ENCODE measurements around the gene STAG2.

DNA sequence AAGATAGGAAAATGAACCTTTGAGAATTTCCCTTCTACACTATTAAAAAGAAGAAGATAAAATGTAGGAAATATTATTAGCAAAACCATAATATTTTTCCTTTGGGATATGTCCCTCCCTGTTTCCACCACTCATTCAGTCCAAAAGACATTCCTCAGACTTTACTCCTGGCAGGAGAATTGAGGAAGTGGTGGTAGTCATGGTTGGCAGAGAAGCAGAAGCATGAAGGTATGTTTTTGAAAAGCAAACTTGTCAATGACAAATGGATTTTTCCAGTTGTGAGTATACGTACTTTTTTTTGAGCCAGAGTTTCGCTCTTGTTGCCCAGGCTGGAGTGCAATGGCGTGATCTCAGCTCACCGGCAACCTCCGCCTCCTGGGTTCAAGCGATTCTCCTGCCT, 13.7 kb downstream of the STAG2 start:
- TF ChIP-seq, protein P1, sequence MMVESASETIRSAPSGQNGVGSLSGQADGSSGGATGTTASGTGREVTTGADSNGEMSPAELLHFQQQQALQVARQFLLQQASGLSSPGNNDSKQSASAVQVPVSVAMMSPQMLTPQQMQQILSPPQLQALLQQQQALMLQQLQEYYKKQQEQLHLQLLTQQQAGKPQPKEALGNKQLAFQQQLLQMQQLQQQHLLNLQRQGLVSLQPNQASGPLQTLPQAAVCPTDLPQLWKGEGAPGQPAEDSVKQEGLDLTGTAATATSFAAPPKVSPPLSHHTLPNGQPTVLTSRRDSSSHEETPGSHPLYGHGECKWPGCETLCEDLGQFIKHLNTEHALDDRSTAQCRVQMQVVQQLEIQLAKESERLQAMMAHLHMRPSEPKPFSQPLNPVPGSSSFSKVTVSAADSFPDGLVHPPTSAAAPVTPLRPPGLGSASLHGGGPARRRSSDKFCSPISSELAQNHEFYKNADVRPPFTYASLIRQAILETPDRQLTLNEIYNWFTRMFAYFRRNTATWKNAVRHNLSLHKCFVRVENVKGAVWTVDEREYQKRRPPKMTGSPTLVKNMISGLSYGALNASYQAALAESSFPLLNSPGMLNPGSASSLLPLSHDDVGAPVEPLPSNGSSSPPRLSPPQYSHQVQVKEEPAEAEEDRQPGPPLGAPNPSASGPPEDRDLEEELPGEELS (CRISPR knock-in tag; IDR thresholded peaks at IDR 0.05) = no peak
- TF ChIP-seq ZNF605 (CRISPR knock-in tag; IDR thresholded peaks at IDR 0.05) (no peak), CEBPB (IDR thresholded peaks at IDR 0.05; ENCODE audit: borderline replicate concordance, low read depth, low read length) (no peak), POLR2A (IDR thresholded peaks at IDR 0.05; ENCODE audit: insufficient read depth in 1 of 2, low read depth in 2 of 2, low read length in 2 of 2) (no peak), TRIM24 (CRISPR knock-in tag; IDR thresholded peaks at IDR 0.05) (no peak), ZNF644 (CRISPR knock-in tag; IDR thresholded peaks at IDR 0.05; ENCODE audit: low read depth) (no peak), HHEX (CRISPR knock-in tag; IDR thresholded peaks at IDR 0.05) (no peak), HCFC1 (IDR thresholded peaks at IDR 0.05; ENCODE audit: low read depth, low read length) (no peak), ZNF30 (CRISPR knock-in tag; IDR thresholded peaks at IDR 0.05) (no peak), ZNF20 (CRISPR knock-in tag; IDR thresholded peaks at IDR 0.05) (no peak)
- TF ChIP-seq, protein P2, sequence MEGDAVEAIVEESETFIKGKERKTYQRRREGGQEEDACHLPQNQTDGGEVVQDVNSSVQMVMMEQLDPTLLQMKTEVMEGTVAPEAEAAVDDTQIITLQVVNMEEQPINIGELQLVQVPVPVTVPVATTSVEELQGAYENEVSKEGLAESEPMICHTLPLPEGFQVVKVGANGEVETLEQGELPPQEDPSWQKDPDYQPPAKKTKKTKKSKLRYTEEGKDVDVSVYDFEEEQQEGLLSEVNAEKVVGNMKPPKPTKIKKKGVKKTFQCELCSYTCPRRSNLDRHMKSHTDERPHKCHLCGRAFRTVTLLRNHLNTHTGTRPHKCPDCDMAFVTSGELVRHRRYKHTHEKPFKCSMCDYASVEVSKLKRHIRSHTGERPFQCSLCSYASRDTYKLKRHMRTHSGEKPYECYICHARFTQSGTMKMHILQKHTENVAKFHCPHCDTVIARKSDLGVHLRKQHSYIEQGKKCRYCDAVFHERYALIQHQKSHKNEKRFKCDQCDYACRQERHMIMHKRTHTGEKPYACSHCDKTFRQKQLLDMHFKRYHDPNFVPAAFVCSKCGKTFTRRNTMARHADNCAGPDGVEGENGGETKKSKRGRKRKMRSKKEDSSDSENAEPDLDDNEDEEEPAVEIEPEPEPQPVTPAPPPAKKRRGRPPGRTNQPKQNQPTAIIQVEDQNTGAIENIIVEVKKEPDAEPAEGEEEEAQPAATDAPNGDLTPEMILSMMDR (CRISPR knock-in tag; IDR thresholded peaks at IDR 0.05) = no peak

Measured in HepG2 (cell line).